ENCODE results near the gene TRAF2.

The TRAF2 gene

GRCh38 chr9:136953771-136954269 is 67.5 kb downstream of the TRAF2 start:
- H3K27me3 ChIP-seq (replicated peaks) = no peaks in the 10 kb centered on the region
- H3K4me3 ChIP-seq (ENCODE audit: low read depth, low read length) = no peak overlapping the region
- no peak overlapping the region for H3K27ac ChIP-seq
- no peak for TF ChIP-seq CTCF (IDR thresholded peaks at IDR 0.05; ENCODE audit: low read depth, low read length, missing control alignments)
- in situ Hi-C loops (cut with HindIII; ENCODE audit: low pct_ligation_motif_present, low sequenced_read_pairs) = no loop called here
- H3K36me3 ChIP-seq (replicated peaks) = no peaks in the 10 kb centered on the region
- no peak for DNase-seq

DNA sequence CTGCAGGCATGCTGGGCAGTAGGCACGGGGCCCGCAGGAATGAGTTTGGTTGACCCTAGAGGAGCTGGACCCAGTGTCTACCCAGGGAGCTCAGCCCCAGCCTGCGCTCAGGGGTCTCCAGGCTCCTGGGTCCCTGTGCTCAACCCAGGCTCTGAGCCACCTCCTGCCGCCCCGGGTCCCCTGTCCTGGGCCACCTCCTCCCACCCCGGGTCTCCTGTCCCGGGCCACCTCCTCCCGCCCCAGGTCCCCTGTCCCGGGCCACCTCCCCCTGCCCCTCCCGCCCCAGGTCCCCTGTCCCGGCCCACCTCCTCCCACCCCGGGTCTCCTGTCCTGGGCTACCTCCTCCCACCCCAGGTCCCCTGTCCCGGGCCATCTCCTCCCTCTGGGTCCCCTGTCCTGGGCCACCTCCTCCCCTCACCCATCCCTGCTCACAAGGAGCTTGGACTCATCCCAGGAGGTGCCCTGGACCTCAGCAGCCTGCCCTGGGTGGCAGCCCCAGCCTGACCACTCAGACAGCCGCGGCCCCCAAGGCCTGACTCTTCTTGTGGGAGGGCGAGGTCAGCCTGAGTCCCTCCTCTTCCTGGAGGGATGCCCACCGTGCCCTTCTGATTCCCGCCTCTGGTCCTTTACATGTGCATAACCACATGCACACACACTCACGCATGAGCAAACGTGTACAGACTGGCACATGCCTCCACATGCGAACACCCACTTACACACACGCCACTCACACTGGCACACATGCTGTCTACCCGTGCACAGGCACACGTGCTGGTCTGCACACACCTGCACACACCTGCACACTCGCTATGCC is 68.2 kb downstream of the TRAF2 start:
- H3K27ac ChIP-seq = no peak overlapping the region
- no peak overlapping the region for H3K4me3 ChIP-seq (ENCODE audit: low read depth, low read length)
- no peak for TF ChIP-seq CTCF (IDR thresholded peaks at IDR 0.05; ENCODE audit: low read depth, low read length, missing control alignments)
- DNase-seq = no peak
- H3K36me3 ChIP-seq (replicated peaks) = no peaks in the 10 kb centered on the region
- in situ Hi-C loops (cut with HindIII; ENCODE audit: low pct_ligation_motif_present, low sequenced_read_pairs) = no loop called here
- no peaks in the 10 kb centered on the region for H3K27me3 ChIP-seq (replicated peaks)

DNA sequence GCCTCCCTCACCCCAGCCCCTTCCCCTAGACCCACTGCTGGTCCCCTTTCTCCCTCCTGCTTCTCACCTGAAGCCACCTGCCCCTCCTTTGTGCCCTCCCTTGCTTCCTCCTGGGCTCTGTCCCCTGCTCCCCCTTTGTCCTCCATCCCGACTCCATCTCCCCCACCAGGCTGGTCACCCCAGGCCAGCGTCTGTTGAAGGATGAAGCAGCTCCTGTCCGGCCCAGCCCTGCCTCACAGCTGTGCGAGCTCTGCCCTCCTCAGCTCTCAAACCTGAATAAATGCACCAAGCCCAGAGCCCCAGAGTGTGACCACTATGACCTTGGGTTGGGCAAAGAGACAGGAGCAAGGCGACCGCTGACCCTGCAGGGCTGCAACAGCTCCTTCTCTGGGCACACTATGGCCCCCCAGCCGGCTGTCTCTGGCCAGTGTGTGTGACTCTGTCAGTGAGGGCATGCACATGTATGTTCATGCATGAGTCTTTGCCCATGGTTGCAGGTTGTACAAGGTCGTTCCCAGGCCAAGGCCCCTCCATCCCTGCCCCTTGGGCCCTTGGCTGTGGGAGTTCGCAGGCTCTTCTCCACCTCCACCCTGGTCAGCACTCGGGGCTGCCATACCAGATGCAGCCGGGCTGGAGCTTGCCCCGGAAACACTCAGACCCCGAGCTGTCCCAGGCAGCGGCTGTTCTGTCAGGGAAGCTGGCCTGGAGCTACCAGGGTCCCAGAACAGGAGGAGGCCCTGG is 69.1 kb downstream of the TRAF2 start:
- TF ChIP-seq CTCF (IDR thresholded peaks at IDR 0.05; ENCODE audit: low read depth, low read length, missing control alignments) = no peak
- Histone ChIP-seq H3K27me3 (replicated peaks) (no peaks in the 10 kb centered on the region), H3K27ac (no peak overlapping the region), H3K4me3 (ENCODE audit: low read depth, low read length) (no peak overlapping the region), H3K36me3 (replicated peaks) (no peaks in the 10 kb centered on the region)
- in situ Hi-C loops (cut with HindIII; ENCODE audit: low pct_ligation_motif_present, low sequenced_read_pairs) = no loop called here
- DNase-seq = no peak

- TF ChIP-seq CTCF (IDR thresholded peaks at IDR 0.05; ENCODE audit: low read depth, low read length, missing control alignments) = no peak
- no peak for DNase-seq
- Histone ChIP-seq H3K27me3 (replicated peaks) (no peaks in the 10 kb centered on the region), H3K36me3 (replicated peaks) (no peaks in the 10 kb centered on the region), H3K4me3 (ENCODE audit: low read depth, low read length) (no peak overlapping the region), H3K27ac (no peak overlapping the region)
- in situ Hi-C loops (cut with HindIII; ENCODE audit: low pct_ligation_motif_present, low sequenced_read_pairs) = no loop called here
Observed at GRCh38 chr9:136955943-136956335, 69.6 kb downstream of the TRAF2 start.

DNA sequence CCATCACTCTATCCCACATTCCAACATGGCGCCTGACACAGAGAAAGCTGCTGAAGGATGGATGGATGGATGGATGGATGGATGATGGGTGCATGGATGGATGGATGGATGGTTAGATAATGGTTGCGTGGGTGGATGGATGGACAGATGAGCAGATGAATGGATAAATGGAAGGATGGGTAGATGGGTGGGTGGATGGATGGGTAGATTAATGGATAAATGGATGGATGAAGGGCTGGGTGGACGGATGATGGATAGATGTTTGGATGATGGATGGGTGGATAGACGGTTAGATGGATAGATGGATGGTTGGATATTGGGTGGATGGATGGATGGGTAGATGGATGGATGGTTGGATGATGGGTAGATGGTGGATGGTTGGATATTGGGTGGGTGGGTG is 70.3 kb downstream of the TRAF2 start:
- in situ Hi-C loops (cut with HindIII; ENCODE audit: low pct_ligation_motif_present, low sequenced_read_pairs) = no loop called here
- Histone ChIP-seq H3K27me3 (replicated peaks) (no peaks in the 10 kb centered on the region), H3K36me3 (replicated peaks) (no peaks in the 10 kb centered on the region), H3K27ac (no peak overlapping the region), H3K4me3 (ENCODE audit: low read depth, low read length) (no peak overlapping the region)
- TF ChIP-seq CTCF (IDR thresholded peaks at IDR 0.05; ENCODE audit: low read depth, low read length, missing control alignments) = no peak
- DNase-seq = no peak

Data from brain microvascular endothelial cell (primary cell).